Natural killer cell treated with Interleukin-12 subunit alpha and Interleukin-12 subunit beta and Interleukin-15 and Interleukin-18, amount 100 ng/mL, for 72 hours (primary cell): ENCODE measurements around the gene FGD6. TPM values are rescaled to one million over a fixed set of nuclear protein-coding genes. Genes with fewer than 3 reads are reported as not detected.
"Not testable (repeated sequence)": the region's sequence is repeated elsewhere in the genome, so short reads cannot be mapped to it uniquely, and the experiment has no call there.

Source experiments
- ATAC-seq, 2 donors: fragments of 150-1000 bp; cut with Tn5 transposase in 1 of 2; sonication (Bioruptor Pico), chemical (Tn5 transposase) in 1 of 2; 2 replicates each; pipeline ENCODE4 v1.10.0; 2021
- DNase-seq: peaks from one replicate; pipeline ENCODE4 v3.0.0; 2022; ENCODE audit warnings: low spot score
- H3K27ac Mint-ChIP-seq, 2 donors: 1 replicate in 1 of 2; 2 replicates in 1 of 2; pipeline ENCODE4 v1.8.0; 2022; ENCODE audit warnings: mixed read lengths in 2 of 2, mild to moderate bottlenecking in 1 of 2, moderate library complexity in 1 of 2
- H3K27me3 Mint-ChIP-seq, 2 donors: 1 replicate in 1 of 2; 2 replicates in 1 of 2; pipeline ENCODE4 v1.8.0; 2022; ENCODE audit warnings: mixed read lengths in 2 of 2
- H3K36me3 Mint-ChIP-seq: one replicate; pipeline ENCODE4 v1.8.0; 2022; ENCODE audit warnings: mixed read lengths
- H3K4me1 Mint-ChIP-seq, 2 donors: 1 replicate in 1 of 2; 2 replicates in 1 of 2; pipeline ENCODE4 v1.8.0; 2022; ENCODE audit warnings: low read depth in 2 of 2, mixed read lengths in 2 of 2, mild to moderate bottlenecking in 1 of 2
- H3K4me3 Mint-ChIP-seq: one replicate; pipeline ENCODE4 v1.8.0; 2022; ENCODE audit warnings: mixed read lengths
- H3K9me3 Mint-ChIP-seq: 2 replicates; pipeline ENCODE4 v1.8.0; 2022; ENCODE audit warnings: mixed read lengths
- total RNA-seq, 2 donors: library from RNA; stranded (reverse); gene quantifications; one replicate each; pipeline ENCODE4 v1.2.3, GENCODE V29; 2022

FGD6 gene
- total RNA-seq, 2 donors from 2014 or later = 0.62 to 2.0 TPM

- peak in 1 of 2 donors; percentile 55 for ATAC-seq
- DNase-seq = no peak
- Mint-ChIP-seq H3K27me3 (no peaks in the 10 kb centered on the region), H3K36me3 (no peaks in the 10 kb centered on the region), H3K9me3 (no peaks in the 10 kb centered on the region), H3K27ac (peak overlapping the region in 1 of 2 donors; percentile 0), H3K4me1 (peaks cover 0 to 4% of the 10 kb centered on the region in 2 donors), H3K4me3 (no peak overlapping the region)
Observed at GRCh38 chr12:95114766-95115405, 102.4 kb downstream of the FGD6 start.

DNA sequence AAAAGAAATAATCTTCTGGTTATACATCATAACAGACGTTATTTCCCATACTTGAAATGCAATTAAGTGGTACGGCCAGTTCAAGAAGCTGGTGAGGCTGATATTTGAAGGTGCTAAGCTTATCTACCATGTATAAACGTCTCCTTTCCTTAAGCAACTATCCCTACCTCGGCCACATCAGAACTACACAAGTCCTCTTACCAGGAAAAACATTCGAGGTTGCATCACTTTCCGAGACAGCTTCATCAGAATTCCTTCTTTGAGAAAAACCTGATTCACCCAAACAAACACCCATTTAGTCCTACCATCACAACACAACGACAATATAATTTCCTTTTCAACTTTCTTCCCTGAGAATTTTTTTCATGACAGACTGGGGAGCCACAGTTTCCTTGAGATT, 109.9 kb downstream of the FGD6 start:
- no peak for DNase-seq
- H3K4me3 Mint-ChIP-seq = no peak overlapping the region
- no peak overlapping the region for H3K27ac Mint-ChIP-seq
- no peaks in the 10 kb centered on the region for H3K36me3 Mint-ChIP-seq
- ATAC-seq = no peak
- H3K4me1 Mint-ChIP-seq = peaks cover 0 to 10% of the 10 kb centered on the region in 2 donors
- no peaks in the 10 kb centered on the region for H3K9me3 Mint-ChIP-seq
- H3K27me3 Mint-ChIP-seq = peaks cover 0 to 3% of the 10 kb centered on the region in 2 donors

GRCh38 chr12:95105540-95105939, 111.7 kb downstream of the FGD6 start:
- H3K36me3 Mint-ChIP-seq = no peaks in the 10 kb centered on the region
- H3K27ac Mint-ChIP-seq = no peak overlapping the region
- peaks cover 0 to 3% of the 10 kb centered on the region in 2 donors for H3K27me3 Mint-ChIP-seq
- H3K9me3 Mint-ChIP-seq = no peaks in the 10 kb centered on the region
- DNase-seq = no peak
- peaks cover 0 to 10% of the 10 kb centered on the region in 2 donors for H3K4me1 Mint-ChIP-seq
- ATAC-seq = no peak
- no peak overlapping the region for H3K4me3 Mint-ChIP-seq

DNA sequence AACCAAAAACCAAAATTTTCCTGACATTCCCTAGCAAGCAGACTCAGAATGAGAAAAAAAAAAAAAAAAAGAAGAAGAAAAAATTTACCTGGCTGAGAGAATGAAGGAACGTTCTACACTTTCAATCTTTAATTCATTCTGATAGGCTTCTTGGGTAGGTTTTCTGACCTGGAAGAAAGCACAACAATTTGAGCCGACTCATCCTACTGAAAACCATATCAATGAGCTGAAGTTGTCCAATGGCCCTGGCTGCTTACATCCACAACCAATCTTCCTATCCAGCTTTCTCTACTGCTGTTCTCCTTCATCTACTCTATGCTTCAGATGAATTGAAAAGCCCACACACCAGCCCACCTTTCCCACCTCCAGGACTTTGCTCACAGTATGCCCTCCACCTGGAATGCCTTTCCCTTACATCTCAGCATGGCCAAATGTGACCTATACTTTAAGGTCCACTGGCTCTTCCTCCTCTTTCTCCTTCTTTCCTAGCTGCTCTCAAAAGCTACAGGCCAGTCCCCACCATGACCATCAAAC, 112.3 kb downstream of the FGD6 start:
- peaks cover 0 to 3% of the 10 kb centered on the region in 2 donors for H3K27me3 Mint-ChIP-seq
- ATAC-seq = no peak
- no peak overlapping the region for H3K27ac Mint-ChIP-seq
- peaks cover 0 to 10% of the 10 kb centered on the region in 2 donors for H3K4me1 Mint-ChIP-seq
- DNase-seq = no peak
- no peaks in the 10 kb centered on the region for H3K36me3 Mint-ChIP-seq
- H3K4me3 Mint-ChIP-seq = no peak overlapping the region
- no peaks in the 10 kb centered on the region for H3K9me3 Mint-ChIP-seq

DNA sequence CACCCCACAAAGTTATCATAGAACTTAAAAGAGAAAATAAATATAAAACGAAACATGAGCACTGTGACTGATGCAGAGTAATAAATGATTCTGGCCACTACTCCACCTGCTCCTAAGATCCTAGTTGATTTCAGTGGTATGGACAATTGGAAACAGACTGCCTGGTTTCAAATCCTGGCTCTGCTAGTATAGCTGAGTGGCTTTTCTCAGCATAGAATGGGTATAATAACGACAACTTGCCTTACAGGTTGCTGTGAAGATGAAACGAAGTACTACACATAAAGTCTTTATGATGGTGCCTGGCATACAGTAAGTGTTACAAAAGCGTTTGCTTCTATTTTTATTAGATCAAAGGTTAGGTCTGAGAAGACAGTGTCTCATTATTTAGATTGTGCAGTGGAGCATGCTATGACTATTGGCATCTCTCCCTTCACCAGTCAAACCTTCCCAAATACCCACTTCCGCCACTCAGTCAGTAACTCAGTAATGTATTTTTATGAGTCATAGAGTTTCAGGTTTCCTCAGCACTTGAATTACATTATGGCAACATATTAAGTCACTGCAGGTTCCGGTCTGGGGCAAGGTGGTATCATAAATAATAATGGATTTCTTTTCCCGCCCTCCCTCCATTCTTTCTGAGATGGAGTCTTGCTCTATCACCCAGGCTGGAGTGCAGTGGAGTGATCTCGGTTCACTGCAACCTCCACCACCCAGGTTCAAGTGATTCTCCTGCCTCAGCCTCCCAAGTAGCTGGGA, 114.2 kb downstream of the FGD6 start:
- peak overlapping the region in 1 of 2 donors; percentile 41 for H3K27ac Mint-ChIP-seq
- H3K27me3 Mint-ChIP-seq = peaks cover 0 to 5% of the 10 kb centered on the region in 2 donors
- H3K9me3 Mint-ChIP-seq = no peaks in the 10 kb centered on the region
- H3K4me1 Mint-ChIP-seq = peaks cover 0 to 10% of the 10 kb centered on the region in 2 donors
- no peaks in the 10 kb centered on the region for H3K36me3 Mint-ChIP-seq
- peak; percentile 79 to 98 for ATAC-seq
- H3K4me3 Mint-ChIP-seq = peak overlapping the region; percentile 60
- DNase-seq = no peak

DNA sequence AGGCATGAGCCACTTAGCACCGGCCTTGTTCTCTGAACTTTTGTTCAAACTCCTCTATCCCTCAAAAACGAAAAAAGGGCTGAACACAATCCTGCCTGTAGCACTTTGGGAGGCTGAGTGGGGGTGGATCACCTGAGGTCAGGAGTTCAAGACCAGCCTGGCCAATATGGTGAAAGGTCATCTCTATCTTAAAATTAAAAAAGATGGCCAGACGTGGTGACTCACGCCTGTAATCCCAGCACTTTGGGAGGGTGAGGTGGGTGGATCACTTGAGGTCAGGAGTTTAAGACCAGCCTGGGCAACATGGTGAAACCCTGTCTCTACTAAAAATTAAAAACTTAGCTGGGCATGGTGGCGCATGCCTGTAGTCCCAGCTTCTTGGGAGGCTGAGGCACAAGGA, 115.3 kb downstream of the FGD6 start:
- H3K9me3 Mint-ChIP-seq, H3K27me3 Mint-ChIP-seq, H3K27ac Mint-ChIP-seq, H3K4me3 Mint-ChIP-seq, ATAC-seq, H3K36me3 Mint-ChIP-seq, H3K4me1 Mint-ChIP-seq, DNase-seq: not testable (repeated sequence)

DNA sequence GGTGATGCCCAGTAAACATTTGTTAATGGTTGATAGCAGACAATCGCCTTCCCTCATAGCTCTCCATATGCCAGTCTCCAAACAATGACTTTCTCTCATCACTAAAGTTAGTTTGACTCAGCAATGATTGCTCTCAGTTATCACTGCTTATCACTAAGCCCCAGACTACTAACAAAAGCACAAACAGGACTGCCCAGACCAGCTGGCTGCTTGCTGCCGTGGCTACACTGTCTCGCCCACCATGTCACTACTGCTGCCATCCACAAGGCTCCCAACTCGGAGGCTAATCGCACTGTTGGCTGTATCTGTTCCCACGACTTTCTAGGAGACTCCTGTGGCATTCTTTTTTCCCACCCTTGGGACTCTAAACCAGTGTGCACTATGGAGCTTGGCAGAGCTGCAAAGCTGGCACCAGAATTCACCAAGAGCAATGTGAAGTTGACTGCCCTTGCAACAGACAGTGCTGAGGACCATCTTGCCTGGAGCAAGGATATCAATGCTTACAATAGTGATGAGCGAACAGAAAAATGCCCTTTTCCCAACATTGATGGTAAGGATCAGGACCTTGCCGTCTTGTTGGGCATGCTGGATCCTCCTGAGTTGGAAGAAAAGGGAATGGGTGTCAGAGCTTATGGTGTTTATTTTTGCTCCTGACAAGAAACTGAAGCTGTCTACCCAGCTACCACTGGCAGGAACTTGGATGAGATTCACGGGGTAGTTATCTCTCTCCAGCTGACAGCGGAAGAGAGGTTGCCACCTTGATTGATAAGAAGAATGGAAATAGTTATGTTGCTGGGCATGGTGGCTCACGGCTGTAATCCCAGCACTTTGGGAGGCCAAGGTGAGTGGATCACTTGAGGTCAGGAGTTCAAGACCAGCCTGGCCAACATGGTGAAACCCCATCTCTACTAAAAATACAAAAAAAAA, 116.7 kb downstream of the FGD6 start:
- no peak overlapping the region for H3K4me3 Mint-ChIP-seq
- H3K36me3 Mint-ChIP-seq = no peaks in the 10 kb centered on the region
- peaks cover 5 to 6% of the 10 kb centered on the region in 2 donors for H3K27me3 Mint-ChIP-seq
- peaks cover 0 to 10% of the 10 kb centered on the region in 2 donors for H3K4me1 Mint-ChIP-seq
- no peaks in the 10 kb centered on the region for H3K9me3 Mint-ChIP-seq
- H3K27ac Mint-ChIP-seq = no peak overlapping the region
- DNase-seq (no peak), ATAC-seq (no peak)

- H3K27ac Mint-ChIP-seq = no peak overlapping the region
- H3K36me3 Mint-ChIP-seq = no peaks in the 10 kb centered on the region
- H3K4me3 Mint-ChIP-seq = no peak overlapping the region
- H3K27me3 Mint-ChIP-seq = peaks cover 5 to 11% of the 10 kb centered on the region in 2 donors
- no peaks in the 10 kb centered on the region for H3K9me3 Mint-ChIP-seq
- no peak for ATAC-seq
- peaks cover 0 to 10% of the 10 kb centered on the region in 2 donors for H3K4me1 Mint-ChIP-seq
- DNase-seq = no peak
Observed at GRCh38 chr12:95099270-95099790, 117.9 kb downstream of the FGD6 start.

- no peak overlapping the region for H3K4me3 Mint-ChIP-seq
- DNase-seq = no peak
- peaks cover 5 to 13% of the 10 kb centered on the region in 2 donors for H3K27me3 Mint-ChIP-seq
- H3K36me3 Mint-ChIP-seq = no peaks in the 10 kb centered on the region
- H3K9me3 Mint-ChIP-seq = no peaks in the 10 kb centered on the region
- H3K27ac Mint-ChIP-seq = no peak overlapping the region
- no peaks in the 10 kb centered on the region for H3K4me1 Mint-ChIP-seq
- ATAC-seq = no peak
Observed at GRCh38 chr12:95096852-95097251, 120.4 kb downstream of the FGD6 start.

GRCh38 chr12:95096378-95096777, 120.9 kb downstream of the FGD6 start:
- Mint-ChIP-seq H3K4me1 (no peaks in the 10 kb centered on the region), H3K27me3 (peaks cover 5 to 13% of the 10 kb centered on the region in 2 donors), H3K27ac (no peak overlapping the region), H3K36me3 (no peaks in the 10 kb centered on the region), H3K4me3 (no peak overlapping the region), H3K9me3 (no peaks in the 10 kb centered on the region)
- ATAC-seq (no peak), DNase-seq (no peak)

GRCh38 chr12:95095866-95096265, 121.4 kb downstream of the FGD6 start:
- H3K4me1 Mint-ChIP-seq, ATAC-seq, DNase-seq, H3K9me3 Mint-ChIP-seq, H3K36me3 Mint-ChIP-seq, H3K27ac Mint-ChIP-seq, H3K4me3 Mint-ChIP-seq: not testable (repeated sequence)
- H3K27me3 Mint-ChIP-seq = peaks cover 5 to 13% of the 10 kb centered on the region in 2 donors

DNA sequence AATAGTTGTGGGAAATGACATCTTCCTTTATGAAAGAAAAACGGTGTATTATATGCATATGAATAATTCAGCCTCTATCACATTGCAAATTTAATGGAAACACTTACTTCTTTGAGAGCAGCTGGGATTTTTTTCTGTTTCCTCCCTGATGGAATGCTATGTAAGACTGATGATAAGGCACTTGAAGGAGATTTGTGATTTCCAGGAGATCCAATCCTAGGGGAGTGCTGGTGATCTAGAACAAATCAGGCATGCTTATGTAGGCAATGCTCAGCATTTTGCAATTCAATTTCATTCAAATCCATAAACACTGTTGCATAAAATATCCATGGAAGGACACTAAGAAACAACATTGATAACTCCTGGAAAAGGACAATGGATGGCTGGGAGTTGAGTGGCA, 127.8 kb downstream of the FGD6 start:
- DNase-seq (no peak), ATAC-seq (no peak)
- Mint-ChIP-seq H3K4me3 (no peak overlapping the region), H3K27ac (no peak overlapping the region), H3K27me3 (peaks cover under 1 to 9% of the 10 kb centered on the region in 2 donors), H3K36me3 (no peaks in the 10 kb centered on the region), H3K9me3 (no peaks in the 10 kb centered on the region), H3K4me1 (no peaks in the 10 kb centered on the region)

GRCh38 chr12:95088379-95088778, 128.9 kb downstream of the FGD6 start:
- no peak for ATAC-seq
- H3K36me3 Mint-ChIP-seq = no peaks in the 10 kb centered on the region
- no peak overlapping the region for H3K27ac Mint-ChIP-seq
- H3K4me1 Mint-ChIP-seq = no peaks in the 10 kb centered on the region
- H3K27me3 Mint-ChIP-seq = peaks cover 0 to 6% of the 10 kb centered on the region in 2 donors
- no peak overlapping the region for H3K4me3 Mint-ChIP-seq
- DNase-seq = no peak
- no peaks in the 10 kb centered on the region for H3K9me3 Mint-ChIP-seq
